Measurements from ENCODE around the gene NCKAP5L. TPM values are rescaled to one million over a fixed set of nuclear protein-coding genes. Genes with fewer than 3 reads are reported as not detected.

Gene NCKAP5L
- total and polyA plus RNA-seq, 9 donors: 22.7 to 50.7 (median 41.2) TPM

- H3K36me3 ChIP-seq (ENCODE audit: control insufficient read depth, insufficient read depth, low read length): peaks cover 85% of the 10 kb centered on the region
- DNase-seq: no peak
These were observed 33.2 kb downstream of the NCKAP5L start for GRCh38 chr12:49794811-49795653.

GRCh38 chr12:49794021-49794420, 34.2 kb downstream of the NCKAP5L start:
- H3K9me3 ChIP-seq (replicated peaks; ENCODE audit: control insufficient read depth, low read depth, low read length): no peaks in the 10 kb centered on the region
- 88% methylated on average over 4 of the region's 5 CpGs for WGBS (ENCODE audit: insufficient coverage)
- H3K27ac ChIP-seq (ENCODE audit: low read length): no peak overlapping the region
- no peaks in the 10 kb centered on the region for H3K27me3 ChIP-seq (ENCODE audit: control insufficient read depth, insufficient read depth, low read length)
- H3K4me3 ChIP-seq (ENCODE audit: low read length): no peak overlapping the region
- no peak for DNase-seq
- peaks cover 83% of the 10 kb centered on the region for H3K36me3 ChIP-seq (ENCODE audit: control insufficient read depth, insufficient read depth, low read length)
- peaks cover 21% of the 10 kb centered on the region for H3K4me1 ChIP-seq (ENCODE audit: control insufficient read depth, insufficient read depth, low read length)

More at GRCh38 chr12:49794811-49795653, 33.2 kb downstream of the NCKAP5L start:
- H3K4me1 ChIP-seq (ENCODE audit: control insufficient read depth, insufficient read depth, low read length): peaks cover 21% of the 10 kb centered on the region
- no peaks in the 10 kb centered on the region for H3K27me3 ChIP-seq (ENCODE audit: control insufficient read depth, insufficient read depth, low read length)
- H3K4me3 ChIP-seq (ENCODE audit: low read length): no peak overlapping the region
- WGBS (ENCODE audit: insufficient coverage): 90% methylated on average over 21 of the region's 32 CpGs
- no peak overlapping the region for H3K27ac ChIP-seq (ENCODE audit: low read length)
- no peaks in the 10 kb centered on the region for H3K9me3 ChIP-seq (replicated peaks; ENCODE audit: control insufficient read depth, low read depth, low read length)

DNA sequence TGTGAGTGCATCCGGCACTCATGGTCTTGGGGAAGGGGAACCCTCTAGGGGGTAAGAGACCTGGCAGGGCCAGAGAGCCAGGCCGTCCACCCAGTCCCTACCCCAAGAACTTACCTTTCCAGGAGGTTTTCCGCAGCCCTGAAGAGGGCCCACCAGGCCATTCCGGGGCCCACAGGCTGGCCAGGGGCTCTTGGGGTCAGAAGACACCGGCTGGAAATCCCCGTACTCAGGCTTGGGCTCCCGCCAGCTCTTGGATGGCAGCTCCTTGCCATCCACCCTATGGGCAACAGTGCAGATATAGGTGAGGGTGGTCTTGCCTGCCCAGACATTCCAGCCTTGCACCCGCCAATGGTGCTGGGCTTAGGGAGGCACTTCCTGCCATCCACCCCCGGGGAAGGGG, 34.6 kb downstream of the NCKAP5L start:
- H3K36me3 ChIP-seq (ENCODE audit: control insufficient read depth, insufficient read depth, low read length): peaks cover 79% of the 10 kb centered on the region
- H3K4me3 ChIP-seq (ENCODE audit: low read length): no peak overlapping the region
- H3K27me3 ChIP-seq (ENCODE audit: control insufficient read depth, insufficient read depth, low read length): no peaks in the 10 kb centered on the region
- no peak overlapping the region for H3K27ac ChIP-seq (ENCODE audit: low read length)
- no peaks in the 10 kb centered on the region for H3K9me3 ChIP-seq (replicated peaks; ENCODE audit: control insufficient read depth, low read depth, low read length)
- peaks cover 21% of the 10 kb centered on the region for H3K4me1 ChIP-seq (ENCODE audit: control insufficient read depth, insufficient read depth, low read length)
- DNase-seq: no peak
- WGBS (ENCODE audit: insufficient coverage): no CpG with 5 or more reads among the region's 9 CpGs

- peaks cover 17% of the 10 kb centered on the region for H3K4me1 ChIP-seq (ENCODE audit: control insufficient read depth, insufficient read depth, low read length)
- peaks cover 74% of the 10 kb centered on the region for H3K36me3 ChIP-seq (ENCODE audit: control insufficient read depth, insufficient read depth, low read length)
- WGBS (ENCODE audit: insufficient coverage): 100% methylated on average over 2 of the region's 11 CpGs
- H3K27ac ChIP-seq (ENCODE audit: low read length): no peak overlapping the region
- no peaks in the 10 kb centered on the region for H3K9me3 ChIP-seq (replicated peaks; ENCODE audit: control insufficient read depth, low read depth, low read length)
- H3K4me3 ChIP-seq (ENCODE audit: low read length): no peak overlapping the region
- no peaks in the 10 kb centered on the region for H3K27me3 ChIP-seq (ENCODE audit: control insufficient read depth, insufficient read depth, low read length)
- DNase-seq: no peak
These were observed 35.1 kb downstream of the NCKAP5L start for GRCh38 chr12:49792976-49793580.

DNA sequence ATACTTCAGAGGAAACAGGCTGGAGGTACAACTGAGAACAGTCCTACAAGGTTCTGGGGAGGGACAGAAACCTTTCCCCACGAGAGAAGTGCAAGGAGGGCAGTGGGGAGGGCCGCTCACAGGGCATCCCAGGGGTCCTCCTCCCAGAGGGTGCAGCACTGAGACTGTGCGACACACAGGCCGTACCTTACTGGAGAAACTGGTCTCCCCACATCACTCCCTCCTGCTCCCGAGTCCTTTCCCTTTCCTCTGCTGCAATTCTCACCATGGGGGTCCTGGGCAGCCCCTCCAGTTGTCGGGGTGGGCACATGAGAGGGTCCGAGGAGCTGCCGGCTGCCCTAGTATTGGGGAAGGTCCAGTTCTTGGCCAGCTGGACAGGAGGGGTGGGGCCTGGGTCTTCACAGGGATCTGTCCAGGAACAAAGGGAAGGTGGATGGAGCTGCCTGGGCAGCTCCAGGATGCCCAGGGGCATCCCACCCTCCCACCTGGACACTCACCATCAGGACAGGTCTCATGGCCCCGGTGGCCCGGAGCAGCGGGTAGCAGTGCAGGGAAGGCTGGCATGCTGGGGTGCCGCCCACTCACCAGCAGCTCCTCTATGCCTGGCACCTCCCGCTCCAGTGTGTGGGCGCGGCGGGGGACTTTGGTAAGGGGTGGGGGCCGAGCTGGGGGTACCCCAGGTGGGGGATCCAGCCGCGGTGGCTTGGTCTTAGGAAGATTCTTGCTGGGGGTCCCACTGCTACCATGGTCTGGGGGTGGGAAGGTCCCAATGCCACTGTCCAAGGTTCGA, 35.8 kb downstream of the NCKAP5L start:
- H3K4me1 ChIP-seq (ENCODE audit: control insufficient read depth, insufficient read depth, low read length): peaks cover 11% of the 10 kb centered on the region
- DNase-seq: no peak
- no peak overlapping the region for H3K4me3 ChIP-seq (ENCODE audit: low read length)
- no peak overlapping the region for H3K27ac ChIP-seq (ENCODE audit: low read length)
- WGBS (ENCODE audit: insufficient coverage): 91% methylated on average over 12 of the region's 20 CpGs
- H3K9me3 ChIP-seq (replicated peaks; ENCODE audit: control insufficient read depth, low read depth, low read length): peaks cover 3% of the 10 kb centered on the region
- no peaks in the 10 kb centered on the region for H3K27me3 ChIP-seq (ENCODE audit: control insufficient read depth, insufficient read depth, low read length)
- H3K36me3 ChIP-seq (ENCODE audit: control insufficient read depth, insufficient read depth, low read length): peaks cover 67% of the 10 kb centered on the region

DNA sequence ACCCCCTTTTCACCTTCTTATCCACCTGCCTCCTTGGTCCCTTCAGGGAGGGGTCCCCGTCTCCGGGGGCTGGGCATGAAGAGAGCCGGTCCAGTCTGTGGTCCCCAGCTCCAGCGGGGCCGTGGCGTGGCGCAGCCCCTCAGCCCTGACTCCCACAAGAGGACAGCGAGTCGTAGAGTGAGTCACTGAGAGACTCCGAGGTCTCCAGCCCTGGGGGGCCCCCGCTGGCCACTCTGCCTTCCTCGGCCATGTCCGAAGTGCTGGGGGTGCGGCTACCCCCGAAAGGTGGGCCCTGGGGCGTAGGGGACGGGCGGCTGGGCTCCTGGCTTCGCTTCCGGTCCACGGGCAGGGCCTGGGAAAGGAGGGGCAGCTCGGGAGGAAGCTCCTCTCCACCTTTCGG, 36.5 kb downstream of the NCKAP5L start:
- Histone ChIP-seq H3K36me3 (ENCODE audit: control insufficient read depth, insufficient read depth, low read length) (peaks cover 60% of the 10 kb centered on the region), H3K4me1 (ENCODE audit: control insufficient read depth, insufficient read depth, low read length) (peaks cover 4% of the 10 kb centered on the region)

GRCh38 chr12:49790741-49791555, 37.3 kb downstream of the NCKAP5L start:
- peak overlapping the region; percentile 11 for H3K27ac ChIP-seq (ENCODE audit: low read length)
- peaks cover 52% of the 10 kb centered on the region for H3K36me3 ChIP-seq (ENCODE audit: control insufficient read depth, insufficient read depth, low read length)
- H3K27me3 ChIP-seq (ENCODE audit: control insufficient read depth, insufficient read depth, low read length): no peaks in the 10 kb centered on the region
- no peak for DNase-seq
- H3K9me3 ChIP-seq (replicated peaks; ENCODE audit: control insufficient read depth, low read depth, low read length): peaks cover 3% of the 10 kb centered on the region
- WGBS (ENCODE audit: insufficient coverage): 58% methylated on average over 10 of the region's 22 CpGs
- peaks cover 2% of the 10 kb centered on the region for H3K4me1 ChIP-seq (ENCODE audit: control insufficient read depth, insufficient read depth, low read length)
- no peak overlapping the region for H3K4me3 ChIP-seq (ENCODE audit: low read length)

More for the DNA sequence above, 36.5 kb downstream of the NCKAP5L start:
- WGBS (ENCODE audit: insufficient coverage): 83% methylated on average over 14 of the region's 23 CpGs
- Histone ChIP-seq H3K27ac (ENCODE audit: low read length) (no peak overlapping the region), H3K4me3 (ENCODE audit: low read length) (no peak overlapping the region), H3K9me3 (replicated peaks; ENCODE audit: control insufficient read depth, low read depth, low read length) (peaks cover 3% of the 10 kb centered on the region), H3K27me3 (ENCODE audit: control insufficient read depth, insufficient read depth, low read length) (no peaks in the 10 kb centered on the region)
- DNase-seq: no peak

- 74% methylated on average over 3 of the region's 3 CpGs for WGBS (ENCODE audit: insufficient coverage)
- H3K36me3 ChIP-seq (ENCODE audit: control insufficient read depth, insufficient read depth, low read length): peaks cover 43% of the 10 kb centered on the region
- peaks cover 3% of the 10 kb centered on the region for H3K9me3 ChIP-seq (replicated peaks; ENCODE audit: control insufficient read depth, low read depth, low read length)
These were observed 38.2 kb downstream of the NCKAP5L start for GRCh38 chr12:49789992-49790391.

GRCh38 chr12:49787672-49788071, 40.5 kb downstream of the NCKAP5L start:
- peaks cover 3% of the 10 kb centered on the region for H3K9me3 ChIP-seq (replicated peaks; ENCODE audit: control insufficient read depth, low read depth, low read length)
- no peak for DNase-seq
- WGBS (ENCODE audit: insufficient coverage): no CpG with 5 or more reads among the region's 2 CpGs

More at GRCh38 chr12:49789992-49790391, 38.2 kb downstream of the NCKAP5L start:
- Histone ChIP-seq H3K4me1 (ENCODE audit: control insufficient read depth, insufficient read depth, low read length) (peaks cover 3% of the 10 kb centered on the region), H3K27ac (ENCODE audit: low read length) (peak overlapping the region; percentile 11), H3K27me3 (ENCODE audit: control insufficient read depth, insufficient read depth, low read length) (no peaks in the 10 kb centered on the region), H3K4me3 (ENCODE audit: low read length) (no peak overlapping the region)
- DNase-seq: no peak

More at GRCh38 chr12:49787672-49788071, 40.5 kb downstream of the NCKAP5L start:
- H3K27me3 ChIP-seq (ENCODE audit: control insufficient read depth, insufficient read depth, low read length): no peaks in the 10 kb centered on the region
- no peak overlapping the region for H3K4me3 ChIP-seq (ENCODE audit: low read length)
- peaks cover 20% of the 10 kb centered on the region for H3K36me3 ChIP-seq (ENCODE audit: control insufficient read depth, insufficient read depth, low read length)
- H3K27ac ChIP-seq (ENCODE audit: low read length): no peak overlapping the region
- H3K4me1 ChIP-seq (ENCODE audit: control insufficient read depth, insufficient read depth, low read length): peaks cover 25% of the 10 kb centered on the region

All from muscle of leg (tissue), 11 donors.